ENCODE measurements around the gene GARIN5B. TPM values are rescaled to one million over a fixed set of nuclear protein-coding genes. Genes with fewer than 3 reads are reported as not detected.

Gene GARIN5B
- total and polyA plus RNA-seq, 2 of the 13 experiments (the other 11 are each of a cell fraction or from before 2014, with no cell fraction given), result not detected

- 0 out of 2 replicates have a peak, but pooled peaks have one; percentile 12 for TF ChIP-seq PAXIP1 (CRISPR knock-in tag; conservative IDR thresholded peaks at IDR 0.05)
- no peak for TF ChIP-seq ZNF430 (CRISPR knock-in tag; IDR thresholded peaks at IDR 0.05)
- TF ChIP-seq SSRP1 (CRISPR knock-in tag; IDR thresholded peaks at IDR 0.05), result no peak
- peak; percentile 53 for TF ChIP-seq THRA (CRISPR knock-in tag; IDR thresholded peaks at IDR 0.05; ENCODE audit: borderline replicate concordance)
- TF ChIP-seq, protein P1, sequence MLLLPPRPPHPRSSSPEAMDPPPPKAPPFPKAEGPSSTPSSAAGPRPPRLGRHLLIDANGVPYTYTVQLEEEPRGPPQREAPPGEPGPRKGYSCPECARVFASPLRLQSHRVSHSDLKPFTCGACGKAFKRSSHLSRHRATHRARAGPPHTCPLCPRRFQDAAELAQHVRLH (CRISPR knock-in tag; IDR thresholded peaks at IDR 0.05; ENCODE audit: borderline replicate concordance, low read depth), result peak; percentile 63; the same call in 1 of the 2 replicates
- TF ChIP-seq NFE2L1 (CRISPR knock-in tag; IDR thresholded peaks at IDR 0.05; ENCODE audit: borderline replicate concordance), result no peak; the same call in 1 of the 2 replicates
- no peak for TF ChIP-seq SNAPC2 (CRISPR knock-in tag; IDR thresholded peaks at IDR 0.05)
- no peak for TF ChIP-seq ZBTB8A (CRISPR knock-in tag; IDR thresholded peaks at IDR 0.05; ENCODE audit: borderline replicate concordance, low read depth)
- TF ChIP-seq ELF4 (CRISPR knock-in tag; IDR thresholded peaks at IDR 0.05; ENCODE audit: borderline replicate concordance), result peak; percentile 31; the same call in 1 of the 2 replicates
- no peak for TF ChIP-seq MEIS1 (CRISPR knock-in tag; IDR thresholded peaks at IDR 0.05; ENCODE audit: borderline replicate concordance)
- TF ChIP-seq FOSL2 (CRISPR knock-in tag; IDR thresholded peaks at IDR 0.05), result peak; percentile 51
- no peak for TF ChIP-seq KDM4B (CRISPR knock-in tag; IDR thresholded peaks at IDR 0.05)
- no peak for TF ChIP-seq TBX3 (IDR thresholded peaks at IDR 0.05; ENCODE audit: borderline replicate concordance)
- no peak for TF ChIP-seq NFRKB (IDR thresholded peaks at IDR 0.05)
- no peak for TF ChIP-seq ZNF326 (CRISPR knock-in tag; IDR thresholded peaks at IDR 0.05; ENCODE audit: borderline replicate concordance)
- TF ChIP-seq NFE2L2 (IDR thresholded peaks at IDR 0.05; ENCODE audit: low read length), result no peak
- TF ChIP-seq, protein P2, sequence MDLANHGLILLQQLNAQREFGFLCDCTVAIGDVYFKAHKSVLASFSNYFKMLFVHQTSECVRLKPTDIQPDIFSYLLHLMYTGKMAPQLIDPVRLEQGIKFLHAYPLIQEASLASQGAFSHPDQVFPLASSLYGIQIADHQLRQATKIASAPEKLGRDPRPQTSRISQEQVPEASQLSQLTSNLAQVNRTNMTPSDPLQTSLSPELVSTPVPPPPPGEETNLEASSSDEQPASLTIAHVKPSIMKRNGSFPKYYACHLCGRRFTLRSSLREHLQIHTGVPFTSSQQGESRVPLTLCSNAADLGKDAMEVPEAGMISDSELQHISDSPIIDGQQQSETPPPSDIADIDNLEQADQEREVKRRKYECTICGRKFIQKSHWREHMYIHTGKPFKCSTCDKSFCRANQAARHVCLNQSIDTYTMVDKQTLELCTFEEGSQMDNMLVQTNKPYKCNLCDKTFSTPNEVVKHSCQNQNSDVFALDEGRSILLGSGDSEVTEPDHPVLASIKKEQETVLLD (CRISPR knock-in tag; IDR thresholded peaks at IDR 0.05; ENCODE audit: low read depth), result 0 out of 2 replicates have a peak, but pooled peaks have one; percentile 53
- TF ChIP-seq SRSF4 (IDR thresholded peaks at IDR 0.05; ENCODE audit: low read depth, low read length, poor library complexity, severe bottlenecking), result no peak
- no peak for TF ChIP-seq NCOA5 (CRISPR knock-in tag; IDR thresholded peaks at IDR 0.05)
- no peak; the same call in 1 of the 2 replicates for TF ChIP-seq ZNF839 (CRISPR knock-in tag; IDR thresholded peaks at IDR 0.05; ENCODE audit: borderline replicate concordance)
- peak; percentile 88; the same call in 1 of the 2 replicates for TF ChIP-seq ZSCAN31 (CRISPR knock-in tag; IDR thresholded peaks at IDR 0.05; ENCODE audit: low read depth)
- peak; percentile 82 for TF ChIP-seq SALL2 (CRISPR knock-in tag; IDR thresholded peaks at IDR 0.05)
Observed at GRCh38 chr19:55385724-55386492, 22.8 kb upstream of the GARIN5B start, which contains the start of gene RPL28 (continued).
